ENCODE data around the gene TBC1D22A. TPM values are rescaled to one million over a fixed set of nuclear protein-coding genes. Genes with fewer than 3 reads are reported as not detected.

The TBC1D22A gene
- total RNA-seq, 6 donors from 2014 or later = 27.1 to 48.2 (median 35.3) TPM

DNA sequence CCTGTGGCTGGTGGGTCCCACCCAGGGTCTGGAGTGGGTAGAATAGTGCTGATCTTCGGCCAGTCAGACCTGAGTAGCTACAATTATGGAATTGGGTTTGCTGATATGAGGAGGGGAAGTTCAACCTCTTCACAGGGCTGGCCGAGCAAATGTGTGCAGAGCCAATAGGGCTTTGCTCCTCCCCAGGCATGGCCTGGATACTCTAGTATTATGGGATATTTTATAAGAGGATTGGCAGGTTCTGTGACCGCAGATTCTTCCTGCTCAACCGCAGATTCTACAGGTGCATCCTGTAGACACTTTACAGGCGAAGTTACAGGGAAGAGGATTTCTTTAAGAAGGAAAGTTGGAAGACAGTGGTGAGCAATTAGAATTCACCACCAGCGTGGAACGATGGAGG lies 44.3 kb downstream of the TBC1D22A start:
- no peaks in the 10 kb centered on the region for H3K27me3 ChIP-seq
- no peaks in the 10 kb centered on the region for H3K9me3 ChIP-seq
- WGBS, 2 donors = 66 to 74% methylated on average over 7 of the region's 7 CpGs
- ATAC-seq (ENCODE audit: low FRiP score in 2 of 2) (no peak), DNase-seq (no peak)
- no peak for TF ChIP-seq CTCF (IDR thresholded peaks at IDR 0.05)
- TF ChIP-seq POLR2AphosphoS5 (IDR thresholded peaks at IDR 0.05) = no peak
- TF ChIP-seq EP300 (IDR thresholded peaks at IDR 0.05) = no peak
- TF ChIP-seq POLR2A (IDR thresholded peaks at IDR 0.05) = no peak
- no peak overlapping the region for H3K27ac ChIP-seq
- H3K4me3 ChIP-seq = no peak overlapping the region
- peaks cover 0 to 24% (median 11%) of the 10 kb centered on the region in 4 donors for H3K36me3 ChIP-seq
- peaks cover 0 to 22% (median 13%) of the 10 kb centered on the region in 4 donors for H3K4me1 ChIP-seq

DNA sequence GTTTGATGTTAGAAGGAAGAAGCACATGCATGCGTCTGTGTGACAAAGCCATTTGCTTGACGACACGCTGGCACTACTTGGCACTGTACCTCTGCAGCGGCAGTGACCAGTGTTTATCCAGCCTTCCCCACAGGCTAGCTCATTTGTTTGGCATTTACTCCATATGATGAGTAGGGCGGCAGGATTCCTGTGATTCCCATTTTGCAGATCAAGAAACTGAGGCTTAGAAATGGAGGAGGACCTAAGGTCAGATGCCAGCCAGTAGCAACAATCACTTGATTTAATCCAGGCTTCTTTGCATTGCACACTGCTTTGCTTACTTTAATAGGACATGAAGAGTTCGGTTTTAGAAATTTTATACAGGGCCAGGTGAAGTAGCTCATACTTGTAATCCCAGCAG lies 45.0 kb downstream of the TBC1D22A start:
- peaks cover 0 to 20% (median 10%) of the 10 kb centered on the region in 4 donors for H3K4me1 ChIP-seq
- 95 to 97% methylated on average over 6 of the region's 6 CpGs for WGBS, 2 donors
- TF ChIP-seq CTCF (IDR thresholded peaks at IDR 0.05) (no peak), POLR2A (IDR thresholded peaks at IDR 0.05) (no peak), EP300 (IDR thresholded peaks at IDR 0.05) (no peak), POLR2AphosphoS5 (IDR thresholded peaks at IDR 0.05) (no peak)
- DNase-seq (peak in 1 of 2 donors; percentile 10), ATAC-seq (ENCODE audit: low FRiP score in 2 of 2) (no peak)
- no peaks in the 10 kb centered on the region for H3K27me3 ChIP-seq
- H3K4me3 ChIP-seq = no peak overlapping the region
- no peak overlapping the region for H3K27ac ChIP-seq
- H3K36me3 ChIP-seq = peaks cover 0 to 24% (median 9%) of the 10 kb centered on the region in 4 donors
- no peaks in the 10 kb centered on the region for H3K9me3 ChIP-seq

- Histone ChIP-seq H3K36me3 (peaks cover 0 to 24% (median 8%) of the 10 kb centered on the region in 4 donors), H3K27me3 (no peaks in the 10 kb centered on the region), H3K4me3 (no peak overlapping the region), H3K9me3 (no peaks in the 10 kb centered on the region), H3K27ac (no peak overlapping the region), H3K4me1 (peaks cover 2 to 9% (median 5%) of the 10 kb centered on the region in 4 donors)
- TF ChIP-seq EP300 (IDR thresholded peaks at IDR 0.05) = no peak
- TF ChIP-seq POLR2A (IDR thresholded peaks at IDR 0.05) = no peak
- ATAC-seq (ENCODE audit: low FRiP score in 2 of 2) (no peak), DNase-seq (no peak)
- 94 to 96% methylated on average over 17 of the region's 17 CpGs for WGBS, 2 donors
Measured at GRCh38 chr22:46809153-46809885, 46.9 kb downstream of the TBC1D22A start.

GRCh38 chr22:46810856-46811786 lies 48.7 kb downstream of the TBC1D22A start:
- H3K4me3 ChIP-seq = no peak overlapping the region
- DNase-seq = no peak
- H3K27me3 ChIP-seq = no peaks in the 10 kb centered on the region
- no peaks in the 10 kb centered on the region for H3K9me3 ChIP-seq
- ATAC-seq (ENCODE audit: low FRiP score in 2 of 2) = no peak
- H3K36me3 ChIP-seq = peaks cover 0 to 16% (median 5%) of the 10 kb centered on the region in 4 donors
- no peak overlapping the region for H3K27ac ChIP-seq
- H3K4me1 ChIP-seq = peaks cover 12 to 25% (median 20%) of the 10 kb centered on the region in 4 donors
- TF ChIP-seq CTCF (IDR thresholded peaks at IDR 0.05) (no peak), POLR2AphosphoS5 (IDR thresholded peaks at IDR 0.05) (no peak), POLR2A (IDR thresholded peaks at IDR 0.05) (no peak), EP300 (IDR thresholded peaks at IDR 0.05) (no peak)
- 93 to 94% methylated on average over 18 to 21 of the region's 21 CpGs for WGBS, 2 donors

DNA sequence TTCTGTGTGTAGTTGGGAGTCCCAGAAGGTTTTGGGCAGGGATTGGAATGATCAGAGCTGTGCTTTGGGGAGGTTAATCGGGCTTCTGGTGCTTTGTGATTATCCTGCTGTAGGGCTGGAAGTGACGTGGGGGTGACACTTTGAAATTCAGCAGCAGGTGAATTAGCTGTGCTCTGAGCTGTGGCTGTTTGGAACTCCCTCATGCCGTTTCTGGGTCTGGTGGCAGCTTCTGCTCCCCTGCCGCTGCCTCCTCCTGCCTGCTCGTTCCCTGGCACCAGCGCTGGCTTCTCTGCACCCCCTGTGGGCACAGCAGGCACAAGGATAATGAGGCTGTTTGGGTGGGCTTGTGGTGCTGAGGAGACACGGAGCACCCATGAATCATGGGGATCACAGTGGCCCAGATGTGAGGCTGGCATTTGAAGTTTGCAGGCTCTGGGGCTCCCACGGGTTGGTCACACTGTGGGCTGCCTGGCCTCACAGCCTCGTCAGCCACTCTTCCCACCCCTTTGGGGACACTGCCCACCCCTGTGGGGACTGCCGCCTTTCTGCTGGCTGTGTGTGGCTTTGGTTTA lies 49.7 kb downstream of the TBC1D22A start:
- TF ChIP-seq EP300 (IDR thresholded peaks at IDR 0.05) (no peak), POLR2AphosphoS5 (IDR thresholded peaks at IDR 0.05) (no peak), CTCF (IDR thresholded peaks at IDR 0.05) (no peak)
- H3K4me1 ChIP-seq = peaks cover 15 to 34% (median 25%) of the 10 kb centered on the region in 4 donors
- H3K27me3 ChIP-seq = no peaks in the 10 kb centered on the region
- WGBS, 2 donors = 86 to 88% methylated on average over 8 to 10 of the region's 10 CpGs
- ATAC-seq (ENCODE audit: low FRiP score in 2 of 2) (no peak), DNase-seq (no peak)
- H3K36me3 ChIP-seq = peaks cover 0 to 13% (median 3%) of the 10 kb centered on the region in 4 donors
- no peak overlapping the region for H3K27ac ChIP-seq
- H3K9me3 ChIP-seq = no peaks in the 10 kb centered on the region
- no peak overlapping the region for H3K4me3 ChIP-seq

Measured in upper lobe of left lung (tissue), 6 donors.